Stimulated activated CD8-positive, alpha-beta memory T cell treated with anti-CD3 and anti-CD28 coated beads, Interleukin-7, amount 100 ng/mL, for 24 hours (primary cell): ENCODE results near the gene MRPL27.

Experiments
- DNase-seq: peaks from one replicate; pipeline ENCODE4 v3.0.0-alpha.2; 2020; ENCODE audit warnings: low read depth

The MRPL27 gene

GRCh38 chr17:50359998-50360461, 13.0 kb downstream of the MRPL27 start:
- no peak for DNase-seq

GRCh38 chr17:50359005-50359699, 13.8 kb downstream of the MRPL27 start:
- no peak for DNase-seq

GRCh38 chr17:50358177-50358576, 14.8 kb downstream of the MRPL27 start:
- DNase-seq = no peak

- DNase-seq = no peak
Observed at GRCh38 chr17:50356892-50357510, 16.0 kb downstream of the MRPL27 start.

GRCh38 chr17:50356418-50356817, 16.6 kb downstream of the MRPL27 start:
- DNase-seq = no peak

- no peak for DNase-seq
Observed at GRCh38 chr17:50355701-50356341, 17.2 kb downstream of the MRPL27 start.

- no peak for DNase-seq
Observed at GRCh38 chr17:50355336-50355700, 17.7 kb downstream of the MRPL27 start.

- DNase-seq = no peak
Observed at GRCh38 chr17:50354776-50355175, 18.2 kb downstream of the MRPL27 start.

GRCh38 chr17:50354198-50354597, 18.8 kb downstream of the MRPL27 start:
- no peak for DNase-seq

GRCh38 chr17:50353600-50354195, 19.3 kb downstream of the MRPL27 start:
- no peak for DNase-seq

GRCh38 chr17:50352693-50353599, 20.0 kb downstream of the MRPL27 start:
- no peak for DNase-seq

- no peak for DNase-seq
Observed at GRCh38 chr17:50352072-50352692, 20.8 kb downstream of the MRPL27 start.

GRCh38 chr17:50350733-50351132, 22.3 kb downstream of the MRPL27 start:
- no peak for DNase-seq

GRCh38 chr17:50349243-50349600, 23.8 kb downstream of the MRPL27 start:
- DNase-seq = no peak

GRCh38 chr17:50348522-50349242, 24.3 kb downstream of the MRPL27 start:
- no peak for DNase-seq

- no peak for DNase-seq
Observed at GRCh38 chr17:50347894-50348291, 25.1 kb downstream of the MRPL27 start.

- no peak for DNase-seq
Observed at GRCh38 chr17:50347117-50347893, 25.7 kb downstream of the MRPL27 start.

GRCh38 chr17:50346313-50347116, 26.5 kb downstream of the MRPL27 start:
- DNase-seq = peak; percentile 25
